HCT116 (cell line): ENCODE results near the gene TP53AIP1. TPM values are rescaled to one million over a fixed set of nuclear protein-coding genes. Genes with fewer than 3 reads are reported as not detected.

Experiments used
- ATAC-seq: fragments of 200-7000 bp; cut with Tn5 transposase; 2 replicates; pipeline ENCODE4 v1.9.1; 2020; ENCODE audit warnings: mild to moderate bottlenecking, moderate library complexity
- BruUV-seq: library from RNA; stranded (reverse); fragments of 400-500 nt; replicated peaks from 2 replicates; lab custom pipeline; 2021; lab: Mats Ljungman, UMichigan
- CTCF ChIA-PET: fragments of 300-600 bp; sonication (Branson Sonifier 250); formaldehyde crosslinking; loops from one replicate; lab custom pipeline; 2021; ENCODE audit warnings: antibody characterized with exemption; lab: Charles Lee
- POLR2A ChIA-PET: fragments of 300-600, 350-600 bp; sonication (Branson Sonifier 250); formaldehyde crosslinking; loops from one replicate; lab custom pipeline; 2021; ENCODE audit warnings: antibody characterized with exemption; lab: Charles Lee
- RAD21 ChIA-PET, 2 experiments: fragments of 300-600 bp; sonication (Branson Sonifier 250); formaldehyde crosslinking; loops; one replicate each; lab custom pipeline; 2023; ENCODE audit warnings: low total read pairs in 2 of 2; ENCODE audit not compliant: uncharacterized antibody in 2 of 2, unreplicated experiment in 2 of 2, low non-redundant PET in 1 of 2; lab: Charles Lee
- DNase-seq: peaks from one replicate; pipeline ENCODE4 v3.0.0-alpha.2; 2010; ENCODE audit warnings: low read depth, low spot score
- H2AFZ ChIP-seq: fragments of 200-600 bp; shearing (Covaris generic), sonication (generic); 2 replicates; pipeline ENCODE4 v1.6.1; 2017; ENCODE audit warnings: low read depth, mixed run types, mixed read lengths, antibody characterized with exemption, low read length; ENCODE audit not compliant: poor library complexity, severe bottlenecking
- H3K27ac ChIP-seq: 2 replicates; pipeline ENCODE4 v1.5.1; 2012; ENCODE audit warnings: low read depth, low read length
- H3K27me3 ChIP-seq: fragments of 200-600 bp; sonication (generic); 2 replicates; pipeline ENCODE4 v1.6.1; 2016; ENCODE audit warnings: mixed run types, low read length, mixed read lengths; ENCODE audit not compliant: insufficient read depth
- H3K36me3 ChIP-seq, 2 experiments: fragments of 200-500 bp in 1 of 2; fragments of 200-600 bp in 1 of 2; sonication (Bioruptor generic) in 1 of 2; sonication (generic) in 1 of 2; 2 replicates each; pipeline versions ENCODE4 v1.5.1 to v1.6.1; 2014 to 2016; ENCODE audit warnings: low read length in 2 of 2, inconsistent platforms in 1 of 2, mixed read lengths in 1 of 2, mixed run types in 1 of 2; ENCODE audit not compliant: insufficient read depth in 2 of 2, control insufficient read depth in 1 of 2
- H3K4me1 ChIP-seq, 2 experiments: fragments of 200-600 bp in 1 of 2; sonication (generic) in 1 of 2; 2 replicates each; pipeline versions ENCODE4 v1.5.1 to v1.6.1; 2012 to 2017; ENCODE audit warnings: low read length in 2 of 2, inconsistent platforms in 1 of 2, mild to moderate bottlenecking in 1 of 2, mixed read lengths in 1 of 2, mixed run types in 1 of 2, moderate library complexity in 1 of 2; ENCODE audit not compliant: insufficient read depth in 2 of 2, control insufficient read depth in 1 of 2
- H3K4me2 ChIP-seq: fragments of 200-600 bp; sonication (generic); 2 replicates; pipeline ENCODE4 v1.6.1; 2017; ENCODE audit warnings: mixed run types, low read length, mixed read lengths
- H3K4me3 ChIP-seq, 2 experiments: fragments of 200-600 bp in 1 of 2; sonication (generic) in 1 of 2; replicated peaks in 1 of 2; 2 replicates each; pipeline ENCODE4 v1.5.1; 2011 to 2016; ENCODE audit warnings: low read length in 2 of 2, control low read depth in 1 of 2, low read depth in 1 of 2, mild to moderate bottlenecking in 1 of 2, mixed read lengths in 1 of 2, mixed run types in 1 of 2
- H3K79me2 ChIP-seq: fragments of 200-600 bp; sonication (generic); 2 replicates; pipeline ENCODE4 v1.6.1; 2017; ENCODE audit warnings: mild to moderate bottlenecking, mixed run types, low read length, moderate library complexity, mixed read lengths; ENCODE audit not compliant: insufficient read depth
- H3K9ac ChIP-seq: fragments of 200-600 bp; sonication (generic); 2 replicates; pipeline ENCODE4 v1.6.1; 2016; ENCODE audit warnings: low read length, mixed read lengths
- H3K9me2 ChIP-seq: fragments of 200-600 bp; sonication (generic), shearing (Covaris generic); 2 replicates; pipeline ENCODE4 v1.6.1; 2017; ENCODE audit warnings: mixed run types, mild to moderate bottlenecking, moderate library complexity; ENCODE audit not compliant: insufficient read depth
- H3K9me3 ChIP-seq, 2 experiments: fragments of 200-500 bp in 1 of 2; fragments of 200-600 bp in 1 of 2; sonication (Bioruptor generic) in 1 of 2; sonication (generic) in 1 of 2; 2 replicates each; pipeline ENCODE4 v1.6.1; 2014 to 2017; ENCODE audit warnings: low read length in 2 of 2, mixed read lengths in 2 of 2, inconsistent platforms in 1 of 2, low read depth in 1 of 2, mild to moderate bottlenecking in 1 of 2, mixed run types in 1 of 2, moderate library complexity in 1 of 2; ENCODE audit not compliant: control insufficient read depth in 1 of 2, insufficient read depth in 1 of 2
- H4K20me1 ChIP-seq: fragments of 200-600 bp; sonication (generic), shearing (Covaris generic); 2 replicates; pipeline ENCODE4 v1.6.1; 2017; ENCODE audit warnings: mixed run types, mild to moderate bottlenecking, moderate library complexity; ENCODE audit not compliant: insufficient read depth
- ATF3 ChIP-seq: IDR thresholded peaks from 2 replicates; pipeline ENCODE4 v1.6.1; 2012
- ELF1 ChIP-seq: IDR thresholded peaks from 2 replicates; pipeline ENCODE4 v1.6.1; 2012; ENCODE audit warnings: low read depth, borderline replicate concordance
- EZH2 ChIP-seq: fragments of 200-600 bp; sonication (generic); IDR thresholded peaks from 2 replicates; pipeline ENCODE4 v1.6.1; 2017; ENCODE audit warnings: antibody characterized with exemption, mixed run types
- JUND ChIP-seq: IDR thresholded peaks from 2 replicates; pipeline ENCODE4 v1.6.1; 2012
- POLR2A ChIP-seq: IDR thresholded peaks from 2 replicates; pipeline ENCODE4 v1.7.0; 2011; ENCODE audit warnings: borderline replicate concordance; ENCODE audit not compliant: insufficient read depth, insufficient read length; ENCODE audit errors: extremely low read depth
- POLR2AphosphoS5 ChIP-seq: IDR thresholded peaks from 2 replicates; pipeline ENCODE4 v1.6.1; 2011; ENCODE audit warnings: mild to moderate bottlenecking, low read depth, low read length, moderate library complexity
- RAD21 ChIP-seq: IDR thresholded peaks from 2 replicates; pipeline ENCODE4 v1.6.1; 2012; ENCODE audit warnings: low read depth, mild to moderate bottlenecking
- SRF ChIP-seq: IDR thresholded peaks from 2 replicates; pipeline ENCODE4 v1.6.1; 2012; ENCODE audit warnings: low read depth
- TCF7L2 ChIP-seq: IDR thresholded peaks from 2 replicates; pipeline ENCODE4 v1.7.0; 2011; ENCODE audit warnings: borderline replicate concordance, inconsistent platforms; ENCODE audit not compliant: insufficient read depth, insufficient read length; ENCODE audit errors: extremely low read depth
- YY1 ChIP-seq: IDR thresholded peaks from 2 replicates; pipeline ENCODE4 v1.6.1; 2011; ENCODE audit warnings: low read length, low read depth, moderate library complexity, mild to moderate bottlenecking; ENCODE audit not compliant: insufficient replicate concordance; ENCODE audit errors: extremely low read depth
- ZFX ChIP-seq: fragments of 450-650 bp; IDR thresholded peaks from 2 replicates; pipeline ENCODE4 v1.6.1; 2017
- intact Hi-C: fragments of 100-400 bp; cut with micrococcal nuclease; formaldehyde crosslinking; loops from 2 replicates; pipeline ENCODE4 v1.10.0; 2022
- total RNA-seq: library from RNA; stranded (reverse); gene quantifications from one replicate; pipeline ENCODE4 v1.2.1, GENCODE V29; 2021; ENCODE audit not compliant: unreplicated experiment

Gene TP53AIP1
- total RNA-seq, 1 experiment from 2014 or later, result 0.15 TPM

GRCh38 chr11:128965485-128965884 lies 22.8 kb upstream of the TP53AIP1 start:
- Histone ChIP-seq H3K4me1 (no peaks in the 10 kb centered on the region), H2AFZ (no peak overlapping the region), H3K9me2 (no peaks in the 10 kb centered on the region), H4K20me1 (no peaks in the 10 kb centered on the region), H3K79me2 (no peaks in the 10 kb centered on the region), H3K4me2 (no peak overlapping the region), H3K4me3 (no peak overlapping the region), H3K9me3 (no peaks in the 10 kb centered on the region), H3K36me3 (peaks cover 0 to 11% of the 10 kb centered on the region in 2 experiments; a peak in 1 of 4 replicates), H3K27me3 (no peaks in the 10 kb centered on the region), H3K27ac (no peak overlapping the region), H3K9ac (no peak overlapping the region)
- no peak for ATAC-seq
- intact Hi-C loops, result no loop called here
- CTCF ChIA-PET, result interaction anchor here (0.6 kb wide), 1 partner anchor 476 kb away, joined by 3 read pairs; no protein-coding TSS in a partner anchor
- BruUV-seq, result no TSS peak
- TF ChIP-seq ELF1 (no peak), POLR2A (no peak), TCF7L2 (no peak), EZH2 (no peak), SRF (no peak), ATF3 (no peak), YY1 (no peak), ZFX (no peak), POLR2AphosphoS5 (no peak)
- POLR2A ChIA-PET, result no interaction called here
- RAD21 ChIA-PET, result no interaction called here
- DNase-seq, result no peak

- no peaks in the 10 kb centered on the region for H3K27me3 ChIP-seq
- no peak for DNase-seq
- no peaks in the 10 kb centered on the region for H3K79me2 ChIP-seq
- H3K4me1 ChIP-seq, result no peaks in the 10 kb centered on the region
- H3K4me2 ChIP-seq, result no peak overlapping the region
- H3K4me3 ChIP-seq, result no peak overlapping the region
- ATAC-seq, result no peak
- ChIA-PET RAD21 (no interaction called here), POLR2A (no interaction called here), CTCF (no interaction called here)
- TF ChIP-seq YY1 (no peak), RAD21 (no peak), POLR2A (no peak), EZH2 (no peak), JUND (no peak)
- H3K36me3 ChIP-seq, result peaks cover 0 to 2% of the 10 kb centered on the region in 2 experiments; a peak in 1 of 4 replicates
- BruUV-seq, result no TSS peak
- H4K20me1 ChIP-seq, result no peaks in the 10 kb centered on the region
- H3K27ac ChIP-seq, result no peak overlapping the region
- H3K9me2 ChIP-seq, result no peaks in the 10 kb centered on the region
- no peaks in the 10 kb centered on the region for H3K9me3 ChIP-seq
- no peak overlapping the region for H3K9ac ChIP-seq
- H2AFZ ChIP-seq, result no peak overlapping the region
- intact Hi-C loops, result no loop called here
Observed at GRCh38 chr11:128964463-128964930, 21.8 kb upstream of the TP53AIP1 start.
